ENCODE results near the gene ST7. TPM values are rescaled to one million over a fixed set of nuclear protein-coding genes. Genes with fewer than 3 reads are reported as not detected.

The ST7 gene
- total RNA-seq, 1 donor from 2014 or later, result 17.0 TPM

DNA sequence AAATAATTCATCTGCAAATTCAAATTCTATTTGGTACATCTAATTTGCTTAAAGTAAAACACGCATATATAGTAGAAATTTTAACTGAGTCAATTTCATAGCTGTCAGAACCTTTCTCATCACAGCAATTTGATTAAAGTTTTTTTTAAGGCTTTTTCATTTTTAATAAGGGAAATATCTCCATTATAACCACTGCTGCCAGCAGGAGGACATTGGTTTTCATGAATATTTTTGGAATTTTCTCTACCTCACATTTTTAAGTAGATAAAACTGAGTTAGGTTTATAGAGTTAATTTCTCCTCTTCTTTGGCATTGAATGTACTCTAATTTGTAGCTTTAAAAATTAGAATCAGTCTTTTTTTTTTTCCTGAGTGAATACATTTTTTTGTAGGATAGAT lies 82.2 kb downstream of the ST7 start:
- DNase-seq (ENCODE audit: low read depth), result no peak

DNA sequence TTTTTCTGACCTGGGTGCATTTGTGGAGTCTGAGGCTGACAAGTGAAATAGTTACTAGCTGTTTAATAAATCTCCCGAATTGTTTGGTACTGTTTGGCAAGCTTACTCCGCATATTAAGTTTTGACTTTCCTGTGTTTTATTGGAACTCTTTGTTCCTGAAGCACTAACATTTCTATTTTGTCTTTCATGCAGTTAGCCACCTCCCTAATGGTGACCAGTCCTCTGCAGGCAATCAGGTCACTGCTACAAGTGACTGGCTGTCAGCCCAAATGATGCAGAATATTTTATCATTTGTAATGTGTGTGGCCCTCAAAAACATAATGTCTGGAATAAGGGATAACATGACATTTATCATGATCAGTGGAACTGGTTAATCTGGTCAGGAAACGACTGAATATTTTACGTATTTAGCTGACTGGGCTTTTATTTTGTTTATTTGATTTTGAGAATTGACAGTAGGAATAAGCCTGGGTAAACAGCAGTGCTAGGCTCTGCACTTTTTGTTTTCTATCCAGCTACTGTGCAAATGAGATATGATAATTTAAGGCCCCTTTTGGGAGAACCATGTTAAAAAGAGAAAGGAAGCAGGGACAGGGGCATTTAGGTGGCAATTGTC lies 82.9 kb downstream of the ST7 start:
- TF ChIP-seq, protein P1, sequence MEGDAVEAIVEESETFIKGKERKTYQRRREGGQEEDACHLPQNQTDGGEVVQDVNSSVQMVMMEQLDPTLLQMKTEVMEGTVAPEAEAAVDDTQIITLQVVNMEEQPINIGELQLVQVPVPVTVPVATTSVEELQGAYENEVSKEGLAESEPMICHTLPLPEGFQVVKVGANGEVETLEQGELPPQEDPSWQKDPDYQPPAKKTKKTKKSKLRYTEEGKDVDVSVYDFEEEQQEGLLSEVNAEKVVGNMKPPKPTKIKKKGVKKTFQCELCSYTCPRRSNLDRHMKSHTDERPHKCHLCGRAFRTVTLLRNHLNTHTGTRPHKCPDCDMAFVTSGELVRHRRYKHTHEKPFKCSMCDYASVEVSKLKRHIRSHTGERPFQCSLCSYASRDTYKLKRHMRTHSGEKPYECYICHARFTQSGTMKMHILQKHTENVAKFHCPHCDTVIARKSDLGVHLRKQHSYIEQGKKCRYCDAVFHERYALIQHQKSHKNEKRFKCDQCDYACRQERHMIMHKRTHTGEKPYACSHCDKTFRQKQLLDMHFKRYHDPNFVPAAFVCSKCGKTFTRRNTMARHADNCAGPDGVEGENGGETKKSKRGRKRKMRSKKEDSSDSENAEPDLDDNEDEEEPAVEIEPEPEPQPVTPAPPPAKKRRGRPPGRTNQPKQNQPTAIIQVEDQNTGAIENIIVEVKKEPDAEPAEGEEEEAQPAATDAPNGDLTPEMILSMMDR (IDR thresholded peaks at IDR 0.05; ENCODE audit: insufficient read depth, low read length, poor library complexity, severe bottlenecking), result no peak
- no peak overlapping the region for H3K4me3 ChIP-seq (ENCODE audit: low read depth, low read length)
- no peak for DNase-seq (ENCODE audit: low read depth)
- H3K36me3 ChIP-seq (ENCODE audit: control insufficient read depth, insufficient read depth, low read length), result no peaks in the 10 kb centered on the region
- no peaks in the 10 kb centered on the region for H3K27me3 ChIP-seq (ENCODE audit: control insufficient read depth, insufficient read depth, low read length)

More for the DNA sequence above, 82.2 kb downstream of the ST7 start:
- TF ChIP-seq, protein P1 (IDR thresholded peaks at IDR 0.05; ENCODE audit: insufficient read depth, low read length, poor library complexity, severe bottlenecking), result no peak
- H3K4me3 ChIP-seq (ENCODE audit: low read depth, low read length), result no peak overlapping the region
- H3K36me3 ChIP-seq (ENCODE audit: control insufficient read depth, insufficient read depth, low read length), result no peaks in the 10 kb centered on the region
- no peaks in the 10 kb centered on the region for H3K27me3 ChIP-seq (ENCODE audit: control insufficient read depth, insufficient read depth, low read length)

DNA sequence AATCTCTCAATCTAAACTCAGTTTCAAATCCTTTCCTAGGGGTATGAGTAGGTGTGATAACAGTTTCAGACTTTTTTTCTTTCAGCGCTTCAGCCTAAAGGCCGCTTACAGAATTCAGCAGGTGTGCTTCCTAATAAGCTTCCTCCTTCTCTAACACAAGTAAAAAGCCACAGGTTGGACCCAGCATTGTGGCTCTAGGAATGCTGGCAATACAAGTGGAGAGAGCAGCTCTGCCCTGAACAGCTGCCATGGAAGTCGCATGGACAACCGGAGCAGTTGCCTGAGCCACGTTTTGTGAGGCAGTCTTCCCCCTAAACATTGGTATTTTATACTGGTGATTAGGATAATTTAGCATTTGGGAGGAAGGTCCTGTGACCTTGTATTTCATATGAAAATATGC lies 83.5 kb downstream of the ST7 start:
- DNase-seq (ENCODE audit: low read depth), result no peak
- no peaks in the 10 kb centered on the region for H3K27me3 ChIP-seq (ENCODE audit: control insufficient read depth, insufficient read depth, low read length)
- H3K4me3 ChIP-seq (ENCODE audit: low read depth, low read length), result no peak overlapping the region
- TF ChIP-seq, protein P1 (IDR thresholded peaks at IDR 0.05; ENCODE audit: insufficient read depth, low read length, poor library complexity, severe bottlenecking), result no peak
- H3K36me3 ChIP-seq (ENCODE audit: control insufficient read depth, insufficient read depth, low read length), result no peaks in the 10 kb centered on the region

DNA sequence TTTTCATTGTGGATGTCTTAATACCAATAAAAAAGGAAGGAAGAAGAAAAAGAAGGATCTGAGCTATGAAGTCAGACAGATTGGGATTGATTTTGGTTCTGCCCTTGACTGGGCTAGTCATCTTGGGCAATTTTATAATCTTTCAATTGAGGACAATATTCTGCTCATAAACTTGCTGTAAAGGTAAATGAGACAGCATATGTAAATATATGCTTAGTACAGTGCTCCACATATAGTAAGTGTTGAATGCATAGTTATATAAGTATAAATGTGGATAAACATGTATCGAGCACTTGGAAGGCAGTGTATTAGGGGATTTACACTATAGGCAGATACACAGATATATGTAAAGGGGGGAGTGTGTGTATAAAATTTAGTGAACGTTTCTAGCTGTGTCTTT lies 85.1 kb downstream of the ST7 start:
- TF ChIP-seq, protein P1 (IDR thresholded peaks at IDR 0.05; ENCODE audit: insufficient read depth, low read length, poor library complexity, severe bottlenecking), result no peak
- Histone ChIP-seq H3K4me3 (ENCODE audit: low read depth, low read length) (no peak overlapping the region), H3K27me3 (ENCODE audit: control insufficient read depth, insufficient read depth, low read length) (no peaks in the 10 kb centered on the region), H3K36me3 (ENCODE audit: control insufficient read depth, insufficient read depth, low read length) (no peaks in the 10 kb centered on the region)
- DNase-seq (ENCODE audit: low read depth), result no peak

DNA sequence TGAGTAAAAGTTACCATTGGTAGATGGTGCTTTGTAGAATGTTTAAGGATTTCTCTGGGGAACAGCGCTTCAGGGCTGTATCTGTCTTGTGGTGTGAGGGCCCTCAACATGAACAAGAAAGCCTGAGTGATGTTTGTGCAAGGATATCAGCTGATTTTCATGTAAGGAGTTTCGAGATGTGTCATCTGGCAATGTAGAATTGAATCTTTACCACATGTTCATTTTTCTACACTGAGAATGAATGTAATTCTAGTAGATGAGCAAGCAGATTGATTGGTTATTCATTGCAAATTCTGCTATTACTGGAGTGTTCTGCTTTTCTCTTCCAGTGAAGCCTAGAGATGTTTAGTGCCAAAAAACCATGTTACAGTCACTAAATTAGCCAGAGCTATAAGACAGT lies 87.7 kb downstream of the ST7 start:
- Histone ChIP-seq H3K27me3 (ENCODE audit: control insufficient read depth, insufficient read depth, low read length) (no peaks in the 10 kb centered on the region), H3K36me3 (ENCODE audit: control insufficient read depth, insufficient read depth, low read length) (no peaks in the 10 kb centered on the region), H3K4me3 (ENCODE audit: low read depth, low read length) (no peak overlapping the region)
- no peak for DNase-seq (ENCODE audit: low read depth)
- TF ChIP-seq, protein P1 (IDR thresholded peaks at IDR 0.05; ENCODE audit: insufficient read depth, low read length, poor library complexity, severe bottlenecking), result no peak

DNA sequence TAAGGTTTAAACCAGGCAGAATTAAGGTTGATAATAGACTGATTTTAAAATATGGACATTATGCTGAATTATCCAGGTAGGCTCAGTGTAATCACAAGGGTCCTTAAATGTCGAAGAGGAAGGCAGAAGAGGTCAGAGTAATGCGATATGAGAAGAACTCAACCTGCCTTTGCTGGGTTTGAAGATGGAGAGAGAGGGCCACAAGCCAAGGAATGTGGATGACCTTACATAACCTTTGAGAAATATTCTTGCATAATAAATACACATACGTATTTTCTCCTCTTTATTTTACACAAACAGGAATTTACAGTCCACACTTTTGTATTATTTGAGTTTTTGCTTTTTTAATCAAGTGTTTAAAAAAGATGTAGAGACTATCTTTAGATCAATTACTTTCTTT lies 88.5 kb downstream of the ST7 start:
- Histone ChIP-seq H3K4me3 (ENCODE audit: low read depth, low read length) (no peak overlapping the region), H3K27me3 (ENCODE audit: control insufficient read depth, insufficient read depth, low read length) (no peaks in the 10 kb centered on the region)

More for the DNA sequence above, 88.5 kb downstream of the ST7 start:
- TF ChIP-seq, protein P1 (IDR thresholded peaks at IDR 0.05; ENCODE audit: insufficient read depth, low read length, poor library complexity, severe bottlenecking), result no peak
- no peak for DNase-seq (ENCODE audit: low read depth)
- H3K36me3 ChIP-seq (ENCODE audit: control insufficient read depth, insufficient read depth, low read length), result no peaks in the 10 kb centered on the region

Data from kidney epithelial cell (primary cell).